SU-DHL-6 (cell line): ENCODE data around the gene IMP3.

Experiments used
- H2AFZ ChIP-seq: fragments of 200-600 bp; sonication (generic); 2 replicates; pipeline ENCODE4 v1.6.1; 2014; ENCODE audit warnings: low read depth, mild to moderate bottlenecking, moderate library complexity, mixed read lengths, antibody characterized with exemption, low read length; ENCODE audit not compliant: severe bottlenecking
- H3F3A ChIP-seq: fragments of 200-600 bp; shearing (Covaris generic); 2 replicates; pipeline ENCODE4 v1.6.0; 2016; ENCODE audit warnings: antibody characterized with exemption, mild to moderate bottlenecking; ENCODE audit not compliant: insufficient read depth
- H3K27ac ChIP-seq: fragments of 200-600 bp; sonication (generic); 2 replicates; pipeline ENCODE4 v1.5.1; 2016; ENCODE audit warnings: low read depth, mild to moderate bottlenecking, low read length, moderate library complexity, mixed read lengths
- H3K27me3 ChIP-seq: fragments of 200-600 bp; sonication (generic), shearing (Covaris generic); 2 replicates; pipeline ENCODE4 v1.6.0; 2014; ENCODE audit warnings: mild to moderate bottlenecking, low read length
- H3K36me3 ChIP-seq: fragments of 200-600 bp; sonication (generic); 2 replicates; pipeline ENCODE4 v1.6.1; 2014; ENCODE audit warnings: mild to moderate bottlenecking, low read length, mixed read lengths
- H3K4me2 ChIP-seq: fragments of 300-600, 200-600 bp; shearing (Covaris generic), sonication (generic); 2 replicates; pipeline ENCODE4 v1.6.0; 2014; ENCODE audit warnings: low read length, low read depth, mild to moderate bottlenecking; ENCODE audit not compliant: poor library complexity, severe bottlenecking
- H3K4me3 ChIP-seq: fragments of 200-600 bp; sonication (generic); 2 replicates; pipeline ENCODE4 v1.5.1; 2014; ENCODE audit warnings: antibody characterized with exemption, low read length, mild to moderate bottlenecking, mixed read lengths; ENCODE audit not compliant: insufficient read depth, poor library complexity, severe bottlenecking
- H3K79me2 ChIP-seq: fragments of 200-600 bp; sonication (generic); 2 replicates; pipeline ENCODE4 v1.6.1; 2014; ENCODE audit warnings: mild to moderate bottlenecking, low read length, moderate library complexity; ENCODE audit not compliant: insufficient read depth
- H3K9ac ChIP-seq: fragments of 200-600 bp; sonication (generic); 2 replicates; pipeline ENCODE4 v1.7.0; 2014; ENCODE audit warnings: mild to moderate bottlenecking, low read length
- H3K9me2 ChIP-seq: fragments of 200-600 bp; sonication (generic); replicated peaks from 2 replicates; pipeline ENCODE4 v1.6.1; 2014; ENCODE audit warnings: low read length; ENCODE audit not compliant: insufficient read depth
- H3K9me3 ChIP-seq: fragments of 200-600 bp; sonication (generic); 2 replicates; pipeline ENCODE4 v1.6.1; 2014; ENCODE audit warnings: low read length, mixed read lengths; ENCODE audit not compliant: insufficient read depth
- H4K20me1 ChIP-seq: fragments of 200-600 bp; sonication (generic); 2 replicates; pipeline ENCODE4 v1.6.1; 2014; ENCODE audit warnings: low read depth, mild to moderate bottlenecking, antibody characterized with exemption, low read length, moderate library complexity, mixed read lengths
- CTCF ChIP-seq: fragments of 200-600 bp; sonication (generic); IDR thresholded peaks from one replicate; pipeline ENCODE4 v1.5.1; 2017; ENCODE audit warnings: antibody characterized with exemption, mild to moderate bottlenecking, low read length, moderate library complexity; ENCODE audit not compliant: insufficient read depth, poor library complexity, severe bottlenecking
- EZH2phosphoT487 ChIP-seq: fragments of 200-600 bp; sonication (generic), shearing (Covaris generic); conservative IDR thresholded peaks from 2 replicates; pipeline ENCODE4 v1.6.1; 2018; ENCODE audit warnings: mild to moderate bottlenecking, antibody characterized with exemption, low read length, moderate library complexity, mixed read lengths

Gene IMP3

GRCh38 chr15:75597667-75598341, 42.2 kb downstream of the IMP3 start:
- Histone ChIP-seq H4K20me1 (no peaks in the 10 kb centered on the region), H2AFZ (no peak overlapping the region), H3F3A (no peaks in the 10 kb centered on the region), H3K4me2 (no peak overlapping the region), H3K27me3 (no peaks in the 10 kb centered on the region), H3K79me2 (no peaks in the 10 kb centered on the region), H3K4me3 (no peak overlapping the region), H3K9me3 (no peaks in the 10 kb centered on the region), H3K9ac (no peak overlapping the region), H3K36me3 (peaks cover 4% of the 10 kb centered on the region; the same call in 1 of the 2 replicates), H3K27ac (no peak overlapping the region), H3K9me2 (no peaks in the 10 kb centered on the region)
- TF ChIP-seq EZH2phosphoT487 (no peak), CTCF (no peak)

- Histone ChIP-seq H2AFZ (no peak overlapping the region), H3K4me3 (no peak overlapping the region), H3K36me3 (peaks cover 4% of the 10 kb centered on the region; the same call in 1 of the 2 replicates), H3K79me2 (no peaks in the 10 kb centered on the region), H3K9ac (no peak overlapping the region), H3K27me3 (no peaks in the 10 kb centered on the region), H3K9me3 (no peaks in the 10 kb centered on the region), H3K27ac (no peak overlapping the region), H3F3A (no peaks in the 10 kb centered on the region), H4K20me1 (no peaks in the 10 kb centered on the region), H3K9me2 (no peaks in the 10 kb centered on the region), H3K4me2 (no peak overlapping the region)
- no peak for TF ChIP-seq CTCF
- TF ChIP-seq EZH2phosphoT487 = no peak
Observed at GRCh38 chr15:75596703-75597345, 43.2 kb downstream of the IMP3 start.

GRCh38 chr15:75594276-75594675, 45.7 kb downstream of the IMP3 start:
- no peak overlapping the region for H3K4me2 ChIP-seq
- H3K79me2 ChIP-seq = no peaks in the 10 kb centered on the region
- no peaks in the 10 kb centered on the region for H3K9me3 ChIP-seq
- H3K36me3 ChIP-seq = no peaks in the 10 kb centered on the region
- no peaks in the 10 kb centered on the region for H3K9me2 ChIP-seq
- no peaks in the 10 kb centered on the region for H3K27me3 ChIP-seq
- H3K9ac ChIP-seq = no peak overlapping the region
- no peak overlapping the region for H2AFZ ChIP-seq
- no peak for TF ChIP-seq CTCF
- no peak for TF ChIP-seq EZH2phosphoT487
- H3K27ac ChIP-seq = no peak overlapping the region
- H4K20me1 ChIP-seq = no peaks in the 10 kb centered on the region
- no peaks in the 10 kb centered on the region for H3F3A ChIP-seq
- H3K4me3 ChIP-seq = no peak overlapping the region
